Liver (tissue), 3 donors: ENCODE measurements around the gene NWD2.

Source experiments
- EGR1 ChIP-seq, 2 donors: IDR thresholded peaks; 2 replicates each; pipeline ENCODE4 v1.6.1; 2016 to 2018; ENCODE audit warnings: antibody characterized with exemption in 2 of 2, low read depth in 2 of 2
- GABPA ChIP-seq, 2 donors: IDR thresholded peaks in 1 of 2; conservative IDR thresholded peaks in 1 of 2; 2 replicates each; pipeline ENCODE4 v1.6.1; 2016; ENCODE audit warnings: antibody characterized with exemption in 2 of 2, mild to moderate bottlenecking in 1 of 2, moderate library complexity in 1 of 2
- HNF4G ChIP-seq: IDR thresholded peaks from 2 replicates; pipeline ENCODE4 v1.6.1; 2016; ENCODE audit warnings: antibody characterized with exemption
- JUND ChIP-seq, 2 donors: IDR thresholded peaks; 2 replicates each; pipeline ENCODE4 v1.6.1; 2016; ENCODE audit warnings: antibody characterized with exemption in 2 of 2
- RAD21 ChIP-seq, 2 donors: IDR thresholded peaks; 2 replicates each; pipeline ENCODE4 v1.6.1; 2016; ENCODE audit warnings: antibody characterized with exemption in 2 of 2, mild to moderate bottlenecking in 2 of 2
- SP1 ChIP-seq: IDR thresholded peaks from 2 replicates; pipeline ENCODE4 v1.6.1; 2018; ENCODE audit warnings: antibody characterized with exemption, mild to moderate bottlenecking
- TAF1 ChIP-seq: conservative IDR thresholded peaks from 2 replicates; pipeline ENCODE4 v1.6.1; 2016; ENCODE audit warnings: antibody characterized with exemption, mild to moderate bottlenecking
- TF ChIP-seq, protein P1 (sequence below): fragments of 150-350 bp; IDR thresholded peaks from 2 replicates; pipeline ENCODE4 v1.5.1; 2017; ENCODE audit warnings: improper control_type of control experiment, low read depth, low read length; ENCODE audit not compliant: missing input control
- TF ChIP-seq, protein P2 (sequence below): IDR thresholded peaks from 2 replicates; pipeline ENCODE4 v1.6.1; 2016; ENCODE audit warnings: antibody characterized with exemption
- TF ChIP-seq, protein P3 (sequence below): IDR thresholded peaks from 2 replicates; pipeline ENCODE4 v1.6.1; 2016; ENCODE audit warnings: antibody characterized with exemption, mild to moderate bottlenecking
- TF ChIP-seq, protein P4 (sequence below): IDR thresholded peaks from 2 replicates; pipeline ENCODE4 v1.6.1; 2016; ENCODE audit warnings: antibody characterized with exemption
- donor health status: healthy.
- donor health status: healthy.

DNA sequence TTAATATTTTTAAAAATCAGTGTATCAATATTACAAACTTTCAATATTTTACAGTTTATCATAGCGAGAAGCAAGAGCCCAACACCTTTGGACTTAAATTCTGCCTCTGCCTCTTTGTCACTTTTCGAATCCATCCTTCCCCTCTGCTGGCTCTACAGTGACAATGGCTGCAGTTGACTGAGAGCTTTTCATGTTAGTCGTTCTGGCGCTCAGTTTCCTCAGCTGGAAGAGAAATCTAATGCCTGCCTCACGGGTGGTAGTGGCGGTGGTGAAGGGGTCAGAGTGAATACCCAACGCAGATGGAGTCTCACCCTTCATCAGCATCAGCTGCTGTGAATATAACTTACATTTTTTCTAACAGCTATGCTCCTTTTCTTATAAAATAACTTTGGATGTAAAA is 144.8 kb downstream of the NWD2 start:
- no peak for TF ChIP-seq GABPA (IDR thresholded peaks at IDR 0.05 in 1 of 2, conservative IDR thresholded peaks at IDR 0.05 in 1 of 2)
- TF ChIP-seq, protein P1, sequence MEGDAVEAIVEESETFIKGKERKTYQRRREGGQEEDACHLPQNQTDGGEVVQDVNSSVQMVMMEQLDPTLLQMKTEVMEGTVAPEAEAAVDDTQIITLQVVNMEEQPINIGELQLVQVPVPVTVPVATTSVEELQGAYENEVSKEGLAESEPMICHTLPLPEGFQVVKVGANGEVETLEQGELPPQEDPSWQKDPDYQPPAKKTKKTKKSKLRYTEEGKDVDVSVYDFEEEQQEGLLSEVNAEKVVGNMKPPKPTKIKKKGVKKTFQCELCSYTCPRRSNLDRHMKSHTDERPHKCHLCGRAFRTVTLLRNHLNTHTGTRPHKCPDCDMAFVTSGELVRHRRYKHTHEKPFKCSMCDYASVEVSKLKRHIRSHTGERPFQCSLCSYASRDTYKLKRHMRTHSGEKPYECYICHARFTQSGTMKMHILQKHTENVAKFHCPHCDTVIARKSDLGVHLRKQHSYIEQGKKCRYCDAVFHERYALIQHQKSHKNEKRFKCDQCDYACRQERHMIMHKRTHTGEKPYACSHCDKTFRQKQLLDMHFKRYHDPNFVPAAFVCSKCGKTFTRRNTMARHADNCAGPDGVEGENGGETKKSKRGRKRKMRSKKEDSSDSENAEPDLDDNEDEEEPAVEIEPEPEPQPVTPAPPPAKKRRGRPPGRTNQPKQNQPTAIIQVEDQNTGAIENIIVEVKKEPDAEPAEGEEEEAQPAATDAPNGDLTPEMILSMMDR, result no peak
- no peak for TF ChIP-seq EGR1 (IDR thresholded peaks at IDR 0.05; ENCODE audit: low read depth in 2 of 2)
- TF ChIP-seq, protein P2, sequence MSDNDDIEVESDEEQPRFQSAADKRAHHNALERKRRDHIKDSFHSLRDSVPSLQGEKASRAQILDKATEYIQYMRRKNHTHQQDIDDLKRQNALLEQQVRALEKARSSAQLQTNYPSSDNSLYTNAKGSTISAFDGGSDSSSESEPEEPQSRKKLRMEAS, result no peak
- TF ChIP-seq, protein P3, sequence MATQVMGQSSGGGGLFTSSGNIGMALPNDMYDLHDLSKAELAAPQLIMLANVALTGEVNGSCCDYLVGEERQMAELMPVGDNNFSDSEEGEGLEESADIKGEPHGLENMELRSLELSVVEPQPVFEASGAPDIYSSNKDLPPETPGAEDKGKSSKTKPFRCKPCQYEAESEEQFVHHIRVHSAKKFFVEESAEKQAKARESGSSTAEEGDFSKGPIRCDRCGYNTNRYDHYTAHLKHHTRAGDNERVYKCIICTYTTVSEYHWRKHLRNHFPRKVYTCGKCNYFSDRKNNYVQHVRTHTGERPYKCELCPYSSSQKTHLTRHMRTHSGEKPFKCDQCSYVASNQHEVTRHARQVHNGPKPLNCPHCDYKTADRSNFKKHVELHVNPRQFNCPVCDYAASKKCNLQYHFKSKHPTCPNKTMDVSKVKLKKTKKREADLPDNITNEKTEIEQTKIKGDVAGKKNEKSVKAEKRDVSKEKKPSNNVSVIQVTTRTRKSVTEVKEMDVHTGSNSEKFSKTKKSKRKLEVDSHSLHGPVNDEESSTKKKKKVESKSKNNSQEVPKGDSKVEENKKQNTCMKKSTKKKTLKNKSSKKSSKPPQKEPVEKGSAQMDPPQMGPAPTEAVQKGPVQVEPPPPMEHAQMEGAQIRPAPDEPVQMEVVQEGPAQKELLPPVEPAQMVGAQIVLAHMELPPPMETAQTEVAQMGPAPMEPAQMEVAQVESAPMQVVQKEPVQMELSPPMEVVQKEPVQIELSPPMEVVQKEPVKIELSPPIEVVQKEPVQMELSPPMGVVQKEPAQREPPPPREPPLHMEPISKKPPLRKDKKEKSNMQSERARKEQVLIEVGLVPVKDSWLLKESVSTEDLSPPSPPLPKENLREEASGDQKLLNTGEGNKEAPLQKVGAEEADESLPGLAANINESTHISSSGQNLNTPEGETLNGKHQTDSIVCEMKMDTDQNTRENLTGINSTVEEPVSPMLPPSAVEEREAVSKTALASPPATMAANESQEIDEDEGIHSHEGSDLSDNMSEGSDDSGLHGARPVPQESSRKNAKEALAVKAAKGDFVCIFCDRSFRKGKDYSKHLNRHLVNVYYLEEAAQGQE, result no peak
- TF ChIP-seq RAD21 (IDR thresholded peaks at IDR 0.05), result no peak
- TF ChIP-seq JUND (IDR thresholded peaks at IDR 0.05), result no peak
- TF ChIP-seq SP1, result no peak
- no peak for TF ChIP-seq TAF1
- TF ChIP-seq HNF4G, result no peak
- TF ChIP-seq, protein P4, sequence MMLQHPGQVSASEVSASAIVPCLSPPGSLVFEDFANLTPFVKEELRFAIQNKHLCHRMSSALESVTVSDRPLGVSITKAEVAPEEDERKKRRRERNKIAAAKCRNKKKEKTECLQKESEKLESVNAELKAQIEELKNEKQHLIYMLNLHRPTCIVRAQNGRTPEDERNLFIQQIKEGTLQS, result no peak
